GM12873 (cell line): ENCODE measurements around the gene DCTD.

Source experiments
- TF ChIP-seq, protein P1 (sequence below): IDR thresholded peaks from 2 replicates; pipeline ENCODE4 v1.5.1; 2012; ENCODE audit warnings: low read depth, mild to moderate bottlenecking, moderate library complexity, low read length, control low read depth; ENCODE audit not compliant: insufficient read depth; ENCODE audit errors: missing control alignments

Gene DCTD

DNA sequence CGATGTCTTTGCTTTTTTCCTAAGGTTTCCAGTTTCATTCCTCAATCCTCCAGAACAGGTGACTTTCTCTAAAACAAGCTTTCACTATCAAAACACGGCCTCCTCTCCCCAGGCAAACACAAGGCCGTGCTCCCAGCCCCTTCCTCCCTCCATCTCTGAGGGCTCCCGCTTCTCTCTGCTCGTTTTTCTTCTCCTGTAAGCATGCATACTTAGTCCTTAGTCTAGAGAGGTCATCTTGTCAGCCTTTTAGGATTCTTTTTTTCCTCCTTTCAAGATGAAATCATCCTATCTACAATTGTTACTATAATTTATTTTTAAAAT, 18.7 kb downstream of the DCTD start:
- TF ChIP-seq, protein P1, sequence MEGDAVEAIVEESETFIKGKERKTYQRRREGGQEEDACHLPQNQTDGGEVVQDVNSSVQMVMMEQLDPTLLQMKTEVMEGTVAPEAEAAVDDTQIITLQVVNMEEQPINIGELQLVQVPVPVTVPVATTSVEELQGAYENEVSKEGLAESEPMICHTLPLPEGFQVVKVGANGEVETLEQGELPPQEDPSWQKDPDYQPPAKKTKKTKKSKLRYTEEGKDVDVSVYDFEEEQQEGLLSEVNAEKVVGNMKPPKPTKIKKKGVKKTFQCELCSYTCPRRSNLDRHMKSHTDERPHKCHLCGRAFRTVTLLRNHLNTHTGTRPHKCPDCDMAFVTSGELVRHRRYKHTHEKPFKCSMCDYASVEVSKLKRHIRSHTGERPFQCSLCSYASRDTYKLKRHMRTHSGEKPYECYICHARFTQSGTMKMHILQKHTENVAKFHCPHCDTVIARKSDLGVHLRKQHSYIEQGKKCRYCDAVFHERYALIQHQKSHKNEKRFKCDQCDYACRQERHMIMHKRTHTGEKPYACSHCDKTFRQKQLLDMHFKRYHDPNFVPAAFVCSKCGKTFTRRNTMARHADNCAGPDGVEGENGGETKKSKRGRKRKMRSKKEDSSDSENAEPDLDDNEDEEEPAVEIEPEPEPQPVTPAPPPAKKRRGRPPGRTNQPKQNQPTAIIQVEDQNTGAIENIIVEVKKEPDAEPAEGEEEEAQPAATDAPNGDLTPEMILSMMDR, result no peak

DNA sequence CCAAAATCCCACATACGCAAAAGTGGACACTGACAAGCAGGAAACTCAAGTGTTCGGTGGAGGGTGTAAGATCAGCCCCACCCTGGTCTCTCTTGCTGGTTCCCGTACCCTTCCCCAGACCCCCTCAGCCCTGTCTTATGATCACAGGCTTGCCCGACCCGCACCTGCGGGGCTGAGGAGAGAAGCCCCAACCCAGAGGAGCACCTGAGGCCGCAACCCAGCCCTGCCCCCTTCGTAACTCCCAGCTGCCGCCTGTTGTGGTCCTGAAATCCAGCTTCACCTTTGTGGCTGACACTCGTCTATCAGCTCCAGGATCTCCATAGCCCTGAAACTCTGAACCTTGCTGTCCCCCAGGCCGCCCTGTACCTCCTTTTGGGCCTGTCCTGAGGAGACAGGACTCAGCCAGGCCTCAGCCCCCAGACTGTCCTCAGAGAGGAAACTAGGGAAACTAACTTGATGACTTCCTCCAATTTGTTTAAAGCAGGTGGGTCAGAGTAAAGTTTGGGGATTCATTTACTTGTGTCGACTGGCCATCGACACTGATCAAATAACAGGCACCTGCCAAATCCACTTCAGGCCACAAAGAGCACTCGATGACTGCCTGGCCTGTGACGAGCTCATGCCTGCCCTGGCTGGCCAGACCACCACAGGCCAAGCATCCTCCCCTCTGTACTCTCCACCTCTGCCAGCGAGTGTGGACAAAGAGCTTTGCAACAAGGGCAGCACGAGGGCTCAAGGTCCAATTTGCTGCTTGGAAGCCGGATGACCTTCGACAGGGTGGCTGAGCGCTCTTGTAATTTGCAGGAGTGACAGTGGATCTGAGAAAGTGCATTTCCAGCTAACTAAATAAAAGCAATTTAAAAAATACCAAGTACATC, 19.3 kb downstream of the DCTD start:
- TF ChIP-seq, protein P1, result no peak

DNA sequence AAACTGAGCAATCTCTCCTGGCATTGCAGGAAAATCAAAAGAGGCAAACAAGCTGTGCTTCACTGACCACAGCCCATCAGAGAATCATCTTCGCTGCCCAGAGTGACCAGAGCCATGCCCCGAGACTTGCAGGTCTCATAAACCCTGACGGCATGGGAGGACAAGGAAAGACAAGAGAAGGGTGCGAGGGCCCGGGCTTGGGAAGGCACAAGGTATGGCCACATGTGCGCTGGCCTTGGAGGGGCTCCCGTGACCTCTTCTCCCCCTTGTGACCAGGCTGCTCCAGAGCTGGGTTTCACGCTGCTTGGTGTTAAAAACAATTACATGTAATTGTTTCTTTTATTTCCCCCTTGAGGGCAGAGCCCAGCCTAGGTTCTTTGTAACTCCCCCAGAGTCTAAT, 20.8 kb downstream of the DCTD start:
- TF ChIP-seq, protein P1, result no peak

DNA sequence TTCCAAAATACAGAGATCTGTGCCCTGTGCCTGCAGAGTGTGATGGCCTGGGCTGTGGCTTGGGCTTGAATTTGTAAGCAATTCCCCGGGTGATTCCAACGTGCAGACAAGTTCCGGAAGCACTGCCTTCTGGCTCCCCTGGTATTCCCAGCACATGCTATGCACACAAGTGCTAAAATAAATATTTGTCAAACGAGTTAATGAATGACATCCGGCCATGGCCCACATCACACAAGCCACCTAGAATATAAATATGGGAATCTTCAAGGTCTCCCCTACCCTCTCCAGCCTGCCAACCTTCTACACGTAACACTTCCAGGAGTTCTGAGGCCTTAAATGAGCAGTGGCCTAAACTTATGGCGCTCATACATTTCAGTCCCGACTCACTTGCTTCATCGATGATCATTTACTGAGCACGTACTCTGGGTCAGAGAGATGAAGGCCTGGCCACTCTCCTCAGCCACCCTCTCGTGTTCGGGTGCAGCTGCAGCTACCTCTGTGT, 21.3 kb downstream of the DCTD start:
- TF ChIP-seq, protein P1, result no peak

DNA sequence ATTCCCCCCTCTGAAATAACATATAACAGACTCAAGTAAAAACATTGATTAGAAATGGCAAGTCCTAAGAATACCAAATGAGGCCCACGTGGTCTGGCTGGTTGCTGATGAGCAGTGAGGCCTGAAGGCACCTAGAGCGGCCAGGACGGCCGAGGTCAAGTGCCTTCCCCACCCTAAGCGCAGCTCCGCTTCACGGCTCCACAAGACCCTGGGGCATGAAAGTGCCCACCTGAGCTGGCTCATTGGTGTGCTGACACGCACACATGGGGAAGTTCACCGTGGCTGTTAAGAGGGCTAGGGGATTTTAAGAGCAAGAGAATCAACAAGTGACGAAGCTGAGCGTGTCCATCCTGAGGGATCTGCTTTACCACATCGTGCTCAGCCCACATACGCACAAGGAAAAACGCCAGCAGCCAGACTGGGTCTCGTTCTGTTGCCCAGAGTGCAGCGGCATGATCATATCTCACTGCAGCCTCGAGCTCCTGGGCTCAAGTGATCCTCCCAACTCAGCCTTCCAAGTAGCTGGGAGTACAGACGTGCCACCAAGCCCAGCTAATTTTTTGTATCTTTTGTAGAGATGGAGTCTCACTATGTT, 22.4 kb downstream of the DCTD start:
- TF ChIP-seq, protein P1, result no peak

DNA sequence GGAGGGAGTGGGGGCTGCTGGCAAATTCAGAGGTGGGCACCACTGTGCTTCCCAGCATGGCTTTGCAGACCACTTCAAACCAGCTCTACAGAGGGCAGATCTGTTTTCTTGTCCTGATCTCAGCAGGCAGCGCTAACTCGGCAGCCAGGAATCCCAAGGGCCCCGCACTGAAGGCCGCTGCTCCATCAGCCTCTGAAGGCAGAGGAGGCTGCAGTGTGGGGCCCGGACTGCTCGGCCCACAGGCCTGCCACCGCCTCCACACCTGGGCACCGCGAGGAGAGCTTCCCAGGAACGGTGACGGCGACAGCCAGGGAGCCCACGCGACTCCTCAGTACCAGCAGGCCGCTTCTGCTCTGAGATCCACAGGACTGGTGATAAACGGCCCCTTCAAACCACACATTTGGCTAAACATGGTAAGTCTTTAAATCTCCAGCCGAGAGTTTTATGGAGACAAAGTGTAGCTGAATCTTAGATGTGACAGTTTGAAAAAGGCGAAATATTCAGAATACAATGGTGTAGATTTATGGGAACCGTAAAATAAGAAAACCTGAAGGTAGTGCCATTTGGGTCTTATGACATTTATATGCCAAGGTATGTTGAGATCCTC, 23.6 kb downstream of the DCTD start:
- TF ChIP-seq, protein P1, result no peak

DNA sequence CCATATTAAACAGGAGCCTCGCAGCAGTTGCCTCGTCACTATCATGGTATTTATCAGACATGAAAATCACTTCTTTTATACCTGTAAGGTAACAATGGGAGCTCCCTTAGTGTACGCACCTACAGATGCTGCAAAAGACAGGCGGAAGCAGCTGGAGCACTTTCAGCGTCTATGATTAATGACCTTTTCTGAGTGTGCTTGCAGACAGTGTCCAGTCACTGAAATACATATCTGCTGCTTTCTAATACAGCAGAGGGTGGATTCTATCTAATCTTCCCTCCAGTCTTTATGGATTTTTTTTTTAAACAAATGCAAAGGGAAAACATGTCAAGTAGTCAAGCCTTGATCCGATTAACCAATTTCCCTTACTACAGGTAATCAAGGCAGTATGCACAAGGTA, 24.1 kb downstream of the DCTD start:
- TF ChIP-seq, protein P1, result no peak
